Ovary (tissue), 3 donors: Measurements from ENCODE around the gene ALX4.

Experiments used
- EP300 ChIP-seq: sonication (generic); formaldehyde crosslinking; IDR thresholded peaks from one replicate; pipeline ENCODE4 v1.6.1; 2017; ENCODE audit warnings: antibody characterized with exemption
- POLR2A ChIP-seq: fragments of 450-650 bp; IDR thresholded peaks from one replicate; pipeline ENCODE4 v1.6.1; 2017; ENCODE audit warnings: antibody characterized with exemption, mild to moderate bottlenecking, moderate library complexity
- TF ChIP-seq, protein P1 (sequence below), 3 donors: fragments of 450-650 bp in 2 of 3; fragments of 200-600 bp in 1 of 3; IDR thresholded peaks; one replicate each; pipeline versions ENCODE4 v1.5.1 to v1.8.0; 2016 to 2022; ENCODE audit warnings: antibody characterized with exemption in 3 of 3, mild to moderate bottlenecking in 1 of 3
- donor health status: DM: no; HTN: no; CAD: no.

DNA sequence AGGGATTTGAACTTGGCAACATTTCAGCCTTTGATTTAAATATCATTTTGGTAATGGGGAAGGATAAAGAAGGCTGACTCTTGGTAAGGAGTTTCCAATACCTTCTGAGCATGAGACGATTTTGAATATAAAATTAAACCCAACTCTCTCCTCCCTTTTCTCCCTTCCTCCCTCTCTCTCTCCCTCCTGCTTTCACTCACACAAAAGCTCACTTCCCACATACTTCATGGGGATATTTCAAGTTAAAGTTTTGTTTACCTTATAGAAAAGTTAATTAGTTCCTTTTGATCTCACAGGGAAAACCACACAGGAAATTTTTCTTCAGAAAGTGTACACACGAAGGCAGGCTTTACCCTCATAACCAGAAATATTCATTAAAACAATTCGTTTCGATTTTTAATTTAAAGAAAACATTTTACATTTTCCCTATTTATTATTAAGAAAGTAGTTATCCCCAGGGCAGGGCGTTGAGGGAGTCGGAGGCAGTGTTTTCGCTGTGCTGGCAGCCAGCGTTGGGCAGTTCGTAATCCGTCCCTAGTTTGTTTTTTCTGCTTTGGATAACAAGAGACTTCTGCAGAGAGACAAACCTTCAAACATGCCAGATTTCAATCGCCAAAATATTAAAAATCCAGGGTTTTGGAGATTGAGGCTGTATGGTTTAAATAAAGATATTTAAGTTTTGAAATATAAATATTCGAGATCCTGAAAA, 25.3 kb upstream of the ALX4 start:
- TF ChIP-seq POLR2A (no peak), EP300 (no peak)
- TF ChIP-seq, protein P1, sequence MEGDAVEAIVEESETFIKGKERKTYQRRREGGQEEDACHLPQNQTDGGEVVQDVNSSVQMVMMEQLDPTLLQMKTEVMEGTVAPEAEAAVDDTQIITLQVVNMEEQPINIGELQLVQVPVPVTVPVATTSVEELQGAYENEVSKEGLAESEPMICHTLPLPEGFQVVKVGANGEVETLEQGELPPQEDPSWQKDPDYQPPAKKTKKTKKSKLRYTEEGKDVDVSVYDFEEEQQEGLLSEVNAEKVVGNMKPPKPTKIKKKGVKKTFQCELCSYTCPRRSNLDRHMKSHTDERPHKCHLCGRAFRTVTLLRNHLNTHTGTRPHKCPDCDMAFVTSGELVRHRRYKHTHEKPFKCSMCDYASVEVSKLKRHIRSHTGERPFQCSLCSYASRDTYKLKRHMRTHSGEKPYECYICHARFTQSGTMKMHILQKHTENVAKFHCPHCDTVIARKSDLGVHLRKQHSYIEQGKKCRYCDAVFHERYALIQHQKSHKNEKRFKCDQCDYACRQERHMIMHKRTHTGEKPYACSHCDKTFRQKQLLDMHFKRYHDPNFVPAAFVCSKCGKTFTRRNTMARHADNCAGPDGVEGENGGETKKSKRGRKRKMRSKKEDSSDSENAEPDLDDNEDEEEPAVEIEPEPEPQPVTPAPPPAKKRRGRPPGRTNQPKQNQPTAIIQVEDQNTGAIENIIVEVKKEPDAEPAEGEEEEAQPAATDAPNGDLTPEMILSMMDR (IDR thresholded peaks at IDR 0.05): no peak
